Measurements from ENCODE around the gene RHOG. TPM values are rescaled to one million over a fixed set of nuclear protein-coding genes. Genes with fewer than 3 reads are reported as not detected.

Gene RHOG
- total and polyA plus RNA-seq, 9 of the 15 experiments (the other 6 are each of a cell fraction or from before 2014, with no cell fraction given) = 22.6 to 162 (median 80.3) TPM

DNA sequence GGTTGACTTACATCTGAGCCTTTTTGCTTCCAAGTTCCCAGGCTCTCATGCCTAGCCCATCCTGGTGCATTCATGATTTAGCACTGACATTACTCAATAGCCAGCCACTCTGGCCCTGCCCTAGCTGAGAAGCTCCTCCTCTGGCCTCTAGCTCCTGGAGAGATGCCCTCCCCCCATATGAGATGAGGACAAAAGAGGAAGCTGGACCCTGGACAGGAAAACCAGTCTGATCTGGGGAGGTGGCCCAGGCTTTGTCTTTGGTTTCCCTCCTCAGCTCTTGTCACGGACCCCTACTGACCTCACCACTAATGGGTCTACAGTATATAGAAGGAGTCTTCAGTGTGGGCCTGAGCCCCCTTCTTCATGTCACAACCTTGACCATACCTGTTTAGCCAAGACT lies 3.0 kb downstream of the RHOG start (continued):
- TF ChIP-seq, protein P1, sequence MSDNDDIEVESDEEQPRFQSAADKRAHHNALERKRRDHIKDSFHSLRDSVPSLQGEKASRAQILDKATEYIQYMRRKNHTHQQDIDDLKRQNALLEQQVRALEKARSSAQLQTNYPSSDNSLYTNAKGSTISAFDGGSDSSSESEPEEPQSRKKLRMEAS (CRISPR knock-in tag; IDR thresholded peaks at IDR 0.05) = no peak
- TF ChIP-seq SRSF7 (optimal IDR thresholded peaks at IDR 0.05; ENCODE audit: low read depth, low read length) (no peak), ZNF584 (CRISPR knock-in tag; IDR thresholded peaks at IDR 0.05; ENCODE audit: low read depth) (no peak), HNRNPLL (IDR thresholded peaks at IDR 0.05; ENCODE audit: low read depth, low read length, poor library complexity, severe bottlenecking) (no peak), DACH1 (IDR thresholded peaks at IDR 0.05; ENCODE audit: partially characterized antibody) (no peak), ZBTB7A (IDR thresholded peaks at IDR 0.05; ENCODE audit: borderline replicate concordance, control insufficient read depth, low read depth, low read length) (peak; percentile 34; the same call in 1 of the 2 replicates), HDGF (IDR thresholded peaks at IDR 0.05) (no peak), BHLHE40 (IDR thresholded peaks at IDR 0.05; ENCODE audit: low read length) (0 out of 2 replicates have a peak, but pooled peaks have one; percentile 14), CREM (IDR thresholded peaks at IDR 0.05; ENCODE audit: low read depth) (0 out of 2 replicates have a peak, but pooled peaks have one; percentile 11), PPARD (CRISPR knock-in tag; IDR thresholded peaks at IDR 0.05) (no peak), ZBTB17 (CRISPR knock-in tag; IDR thresholded peaks at IDR 0.05) (no peak), JUN (IDR thresholded peaks at IDR 0.05; ENCODE audit: borderline replicate concordance, low read depth, low read length) (0 out of 2 replicates have a peak, but pooled peaks have one; percentile 10), JUN (CRISPR knock-in tag; IDR thresholded peaks at IDR 0.05; ENCODE audit: borderline replicate concordance) (no peak)
- TF ChIP-seq, protein P2, sequence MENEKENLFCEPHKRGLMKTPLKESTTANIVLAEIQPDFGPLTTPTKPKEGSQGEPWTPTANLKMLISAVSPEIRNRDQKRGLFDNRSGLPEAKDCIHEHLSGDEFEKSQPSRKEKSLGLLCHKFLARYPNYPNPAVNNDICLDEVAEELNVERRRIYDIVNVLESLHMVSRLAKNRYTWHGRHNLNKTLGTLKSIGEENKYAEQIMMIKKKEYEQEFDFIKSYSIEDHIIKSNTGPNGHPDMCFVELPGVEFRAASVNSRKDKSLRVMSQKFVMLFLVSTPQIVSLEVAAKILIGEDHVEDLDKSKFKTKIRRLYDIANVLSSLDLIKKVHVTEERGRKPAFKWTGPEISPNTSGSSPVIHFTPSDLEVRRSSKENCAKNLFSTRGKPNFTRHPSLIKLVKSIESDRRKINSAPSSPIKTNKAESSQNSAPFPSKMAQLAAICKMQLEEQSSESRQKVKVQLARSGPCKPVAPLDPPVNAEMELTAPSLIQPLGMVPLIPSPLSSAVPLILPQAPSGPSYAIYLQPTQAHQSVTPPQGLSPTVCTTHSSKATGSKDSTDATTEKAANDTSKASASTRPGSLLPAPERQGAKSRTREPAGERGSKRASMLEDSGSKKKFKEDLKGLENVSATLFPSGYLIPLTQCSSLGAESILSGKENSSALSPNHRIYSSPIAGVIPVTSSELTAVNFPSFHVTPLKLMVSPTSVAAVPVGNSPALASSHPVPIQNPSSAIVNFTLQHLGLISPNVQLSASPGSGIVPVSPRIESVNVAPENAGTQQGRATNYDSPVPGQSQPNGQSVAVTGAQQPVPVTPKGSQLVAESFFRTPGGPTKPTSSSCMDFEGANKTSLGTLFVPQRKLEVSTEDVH (IDR thresholded peaks at IDR 0.05; ENCODE audit: low read depth, partially characterized antibody) = no peak
- TF ChIP-seq, protein P3, sequence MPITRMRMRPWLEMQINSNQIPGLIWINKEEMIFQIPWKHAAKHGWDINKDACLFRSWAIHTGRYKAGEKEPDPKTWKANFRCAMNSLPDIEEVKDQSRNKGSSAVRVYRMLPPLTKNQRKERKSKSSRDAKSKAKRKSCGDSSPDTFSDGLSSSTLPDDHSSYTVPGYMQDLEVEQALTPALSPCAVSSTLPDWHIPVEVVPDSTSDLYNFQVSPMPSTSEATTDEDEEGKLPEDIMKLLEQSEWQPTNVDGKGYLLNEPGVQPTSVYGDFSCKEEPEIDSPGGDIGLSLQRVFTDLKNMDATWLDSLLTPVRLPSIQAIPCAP (CRISPR knock-in tag; IDR thresholded peaks at IDR 0.05; ENCODE audit: borderline replicate concordance) = no peak
- TF ChIP-seq, protein P4, sequence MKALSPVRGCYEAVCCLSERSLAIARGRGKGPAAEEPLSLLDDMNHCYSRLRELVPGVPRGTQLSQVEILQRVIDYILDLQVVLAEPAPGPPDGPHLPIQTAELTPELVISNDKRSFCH (CRISPR knock-in tag; IDR thresholded peaks at IDR 0.05) = no peak
- TF ChIP-seq, protein P4 (tag; IDR thresholded peaks at IDR 0.05) = no peak
- TF ChIP-seq, protein P5, sequence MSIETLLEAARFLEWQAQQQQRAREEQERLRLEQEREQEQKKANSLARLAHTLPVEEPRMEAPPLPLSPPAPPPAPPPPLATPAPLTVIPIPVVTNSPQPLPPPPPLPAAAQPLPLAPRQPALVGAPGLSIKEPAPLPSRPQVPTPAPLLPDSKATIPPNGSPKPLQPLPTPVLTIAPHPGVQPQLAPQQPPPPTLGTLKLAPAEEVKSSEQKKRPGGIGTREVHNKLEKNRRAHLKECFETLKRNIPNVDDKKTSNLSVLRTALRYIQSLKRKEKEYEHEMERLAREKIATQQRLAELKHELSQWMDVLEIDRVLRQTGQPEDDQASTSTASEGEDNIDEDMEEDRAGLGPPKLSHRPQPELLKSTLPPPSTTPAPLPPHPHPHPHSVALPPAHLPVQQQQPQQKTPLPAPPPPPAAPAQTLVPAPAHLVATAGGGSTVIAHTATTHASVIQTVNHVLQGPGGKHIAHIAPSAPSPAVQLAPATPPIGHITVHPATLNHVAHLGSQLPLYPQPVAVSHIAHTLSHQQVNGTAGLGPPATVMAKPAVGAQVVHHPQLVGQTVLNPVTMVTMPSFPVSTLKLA (conservative IDR thresholded peaks at IDR 0.05) = no peak
- TF ChIP-seq, protein P6, sequence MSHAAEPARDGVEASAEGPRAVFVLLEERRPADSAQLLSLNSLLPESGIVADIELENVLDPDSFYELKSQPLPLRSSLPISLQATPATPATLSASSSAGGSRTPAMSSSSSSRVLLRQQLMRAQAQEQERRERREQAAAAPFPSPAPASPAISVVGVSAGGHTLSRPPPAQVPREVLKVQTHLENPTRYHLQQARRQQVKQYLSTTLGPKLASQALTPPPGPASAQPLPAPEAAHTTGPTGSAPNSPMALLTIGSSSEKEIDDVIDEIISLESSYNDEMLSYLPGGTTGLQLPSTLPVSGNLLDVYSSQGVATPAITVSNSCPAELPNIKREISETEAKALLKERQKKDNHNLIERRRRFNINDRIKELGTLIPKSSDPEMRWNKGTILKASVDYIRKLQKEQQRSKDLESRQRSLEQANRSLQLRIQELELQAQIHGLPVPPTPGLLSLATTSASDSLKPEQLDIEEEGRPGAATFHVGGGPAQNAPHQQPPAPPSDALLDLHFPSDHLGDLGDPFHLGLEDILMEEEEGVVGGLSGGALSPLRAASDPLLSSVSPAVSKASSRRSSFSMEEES (CRISPR knock-in tag; IDR thresholded peaks at IDR 0.05) = no peak

All from K562 (cell line).